ENCODE results near the gene CEACAM3. TPM values are rescaled to one million over a fixed set of nuclear protein-coding genes. Genes with fewer than 3 reads are reported as not detected.

The CEACAM3 gene
- total RNA-seq, 2 experiments from 2014 or later, result not detected

- H3K36me3 Mint-ChIP-seq (ENCODE audit: low read depth), result no peaks in the 10 kb centered on the region
- H3K9me3 ChIP-seq (ENCODE audit: control insufficient read depth in 1 of 2, insufficient read depth in 1 of 2, low read length in 2 of 2), result no peaks in the 10 kb centered on the region
- DNase-seq, result peak in 2 of 14 experiments; percentile 56 to 57
- H3K4me1 ChIP-seq (ENCODE audit: insufficient read depth, low read length), result peaks cover 12% of the 10 kb centered on the region
- POLR2A ChIA-PET, result no interaction called here
- intact Hi-C loops (cut with DNase I, micrococcal nuclease), result no loop called here
- no peaks in the 10 kb centered on the region for H3K36me3 ChIP-seq (ENCODE audit: insufficient read depth, low read length)
- peaks cover 12% of the 10 kb centered on the region for H3K4me1 Mint-ChIP-seq (ENCODE audit: low read depth)
- no peak overlapping the region for H3K4me3 Mint-ChIP-seq
- H3K27me3 Mint-ChIP-seq, result peaks cover 14% of the 10 kb centered on the region
- H3K9me3 Mint-ChIP-seq, result no peaks in the 10 kb centered on the region
- no peak overlapping the region for H3K27ac ChIP-seq (ENCODE audit: low read depth in 1 of 2, low read length in 2 of 2)
- CTCF ChIA-PET, result no interaction called here
- TF ChIP-seq CTCF (IDR thresholded peaks at IDR 0.05), result no peak
- no peak for ATAC-seq (ENCODE audit: poor library complexity)
- no peak overlapping the region for H3K27ac Mint-ChIP-seq
- H3K4me3 ChIP-seq (ENCODE audit: low read length), result no peak overlapping the region
- H3K27me3 ChIP-seq (ENCODE audit: control insufficient read depth in 1 of 2, insufficient read depth in 2 of 2, low read length in 2 of 2), result peaks cover 4 to 16% of the 10 kb centered on the region in 2 experiments
Observed at GRCh38 chr19:41811036-41811435, 14.6 kb downstream of the CEACAM3 start.

GRCh38 chr19:41811981-41812380 lies 15.6 kb downstream of the CEACAM3 start:
- H3K4me1 ChIP-seq (ENCODE audit: insufficient read depth, low read length), result peaks cover 12% of the 10 kb centered on the region
- intact Hi-C loops (cut with DNase I, micrococcal nuclease), result no loop called here
- no peak overlapping the region for H3K4me3 ChIP-seq (ENCODE audit: low read length)
- peaks cover 4 to 16% of the 10 kb centered on the region in 2 experiments for H3K27me3 ChIP-seq (ENCODE audit: control insufficient read depth in 1 of 2, insufficient read depth in 2 of 2, low read length in 2 of 2)
- H3K4me1 Mint-ChIP-seq (ENCODE audit: low read depth), result peaks cover 12% of the 10 kb centered on the region
- H3K27ac ChIP-seq (ENCODE audit: low read depth in 1 of 2, low read length in 2 of 2), result no peak overlapping the region
- H3K9me3 ChIP-seq (ENCODE audit: control insufficient read depth in 1 of 2, insufficient read depth in 1 of 2, low read length in 2 of 2), result no peaks in the 10 kb centered on the region
- H3K27ac Mint-ChIP-seq, result no peak overlapping the region
- H3K4me3 Mint-ChIP-seq, result no peak overlapping the region
- H3K27me3 Mint-ChIP-seq, result peaks cover 14% of the 10 kb centered on the region
- no peak for TF ChIP-seq CTCF (IDR thresholded peaks at IDR 0.05)
- no peak for ATAC-seq (ENCODE audit: poor library complexity)
- ChIA-PET CTCF (no interaction called here), POLR2A (no interaction called here)
- no peaks in the 10 kb centered on the region for H3K36me3 Mint-ChIP-seq (ENCODE audit: low read depth)
- no peak for DNase-seq
- H3K36me3 ChIP-seq (ENCODE audit: insufficient read depth, low read length), result no peaks in the 10 kb centered on the region
- H3K9me3 Mint-ChIP-seq, result no peaks in the 10 kb centered on the region

- Histone ChIP-seq H3K36me3 (ENCODE audit: insufficient read depth, low read length) (no peaks in the 10 kb centered on the region), H3K4me1 (ENCODE audit: insufficient read depth, low read length) (peaks cover 12% of the 10 kb centered on the region), H3K27ac (ENCODE audit: low read depth in 1 of 2, low read length in 2 of 2) (no peak overlapping the region), H3K27me3 (ENCODE audit: control insufficient read depth in 1 of 2, insufficient read depth in 2 of 2, low read length in 2 of 2) (peaks cover under 1 to 16% of the 10 kb centered on the region in 2 experiments), H3K9me3 (ENCODE audit: control insufficient read depth in 1 of 2, insufficient read depth in 1 of 2, low read length in 2 of 2) (no peaks in the 10 kb centered on the region), H3K4me3 (ENCODE audit: low read length) (no peak overlapping the region)
- no peaks in the 10 kb centered on the region for H3K36me3 Mint-ChIP-seq (ENCODE audit: low read depth)
- H3K4me3 Mint-ChIP-seq, result no peak overlapping the region
- no peak for TF ChIP-seq CTCF (IDR thresholded peaks at IDR 0.05)
- peaks cover 5% of the 10 kb centered on the region for H3K27me3 Mint-ChIP-seq
- ATAC-seq (ENCODE audit: poor library complexity) (no peak), DNase-seq (no peak)
- CTCF ChIA-PET, result no interaction called here
- H3K27ac Mint-ChIP-seq, result no peak overlapping the region
- H3K9me3 Mint-ChIP-seq, result no peaks in the 10 kb centered on the region
- POLR2A ChIA-PET, result no interaction called here
- peaks cover 12% of the 10 kb centered on the region for H3K4me1 Mint-ChIP-seq (ENCODE audit: low read depth)
- intact Hi-C loops (cut with DNase I, micrococcal nuclease), result no loop called here
Observed at GRCh38 chr19:41813911-41814310, 17.5 kb downstream of the CEACAM3 start.
